Ureter (tissue), 1 donor: ENCODE results near the gene UBC. TPM values are rescaled to one million over a fixed set of nuclear protein-coding genes. Genes with fewer than 3 reads are reported as not detected.

Experiments used
- DNase-seq: peaks from one replicate; pipeline ENCODE4 v3.0.0-alpha.2; 2020; ENCODE audit warnings: low spot score
- total RNA-seq: library from RNA; stranded (reverse); gene quantifications from one replicate; pipeline ENCODE4 v1.2.4, GENCODE V29; 2023
- donor health status: DM: yes; HTN: yes; CAD: no.

Gene UBC
- 1,015 TPM for total RNA-seq

DNA sequence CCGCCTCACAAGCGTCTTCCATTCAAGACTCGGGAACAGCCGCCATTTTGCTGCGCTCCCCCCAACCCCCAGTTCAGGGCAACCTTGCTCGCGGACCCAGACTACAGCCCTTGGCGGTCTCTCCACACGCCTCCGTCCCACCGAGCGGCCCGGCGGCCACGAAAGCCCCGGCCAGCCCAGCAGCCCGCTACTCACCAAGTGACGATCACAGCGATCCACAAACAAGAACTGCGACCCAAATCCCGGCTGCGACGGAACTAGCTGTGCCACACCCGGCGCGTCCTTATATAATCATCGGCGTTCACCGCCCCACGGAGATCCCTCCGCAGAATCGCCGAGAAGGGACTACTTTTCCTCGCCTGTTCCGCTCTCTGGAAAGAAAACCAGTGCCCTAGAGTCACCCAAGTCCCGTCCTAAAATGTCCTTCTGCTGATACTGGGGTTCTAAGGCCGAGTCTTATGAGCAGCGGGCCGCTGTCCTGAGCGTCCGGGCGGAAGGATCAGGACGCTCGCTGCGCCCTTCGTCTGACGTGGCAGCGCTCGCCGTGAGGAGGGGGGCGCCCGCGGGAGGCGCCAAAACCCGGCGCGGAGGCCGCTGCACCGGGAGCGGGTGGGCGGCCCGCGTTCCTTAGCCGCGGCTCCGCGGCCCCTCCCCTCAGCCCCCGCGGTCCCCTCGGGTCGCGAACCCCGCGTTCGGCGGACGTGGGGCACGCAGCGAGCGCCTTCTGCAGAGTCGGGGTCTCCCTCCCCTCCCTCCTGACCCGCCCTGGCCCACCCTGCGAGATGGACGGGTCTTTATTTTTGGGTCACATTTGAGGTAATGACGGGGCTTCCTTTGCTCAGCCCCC lies at the start of gene UBC:
TSS of gene UBC (minus strand) at position 259 of the 847 bp plus-strand sequence. CDS start 879 bp downstream, outside the sequence.
- peak; percentile 96 for DNase-seq

DNA sequence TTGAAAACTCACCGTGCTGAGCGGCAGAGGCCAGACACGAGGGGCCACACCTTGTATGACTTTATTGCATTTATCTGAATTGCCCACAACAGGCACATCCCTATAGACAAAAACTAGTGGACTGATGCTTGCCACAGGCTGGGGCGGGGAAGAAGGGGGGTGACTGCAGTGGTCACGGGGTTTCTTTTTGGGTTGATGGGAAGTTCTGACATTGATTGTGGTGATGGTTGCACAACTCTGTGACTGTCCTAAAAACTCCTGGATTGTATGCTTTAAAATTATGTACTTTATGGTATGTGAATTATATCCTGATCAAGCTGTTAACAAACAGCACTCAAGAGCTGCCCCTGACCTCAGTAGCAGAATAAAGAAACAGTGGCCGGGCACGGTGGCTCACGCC lies 48.8 kb upstream of the UBC start:
- no peak for DNase-seq

DNA sequence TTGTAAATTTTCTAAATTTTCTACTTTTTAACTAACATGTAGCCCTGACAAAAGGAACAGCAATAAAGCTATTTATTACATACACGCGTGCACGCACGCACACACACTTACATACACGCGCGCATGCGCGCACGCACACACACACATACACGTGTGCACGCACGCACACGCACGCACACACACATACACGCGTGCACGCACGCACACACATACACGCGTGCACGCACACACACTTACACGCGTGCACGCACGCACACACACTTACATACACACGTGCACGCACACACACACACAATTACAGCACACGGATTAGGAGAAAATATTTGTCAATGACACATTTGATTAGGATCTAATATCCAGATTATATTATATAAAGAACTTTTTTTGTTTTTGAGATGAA lies 46.6 kb upstream of the UBC start:
- no peak for DNase-seq

DNA sequence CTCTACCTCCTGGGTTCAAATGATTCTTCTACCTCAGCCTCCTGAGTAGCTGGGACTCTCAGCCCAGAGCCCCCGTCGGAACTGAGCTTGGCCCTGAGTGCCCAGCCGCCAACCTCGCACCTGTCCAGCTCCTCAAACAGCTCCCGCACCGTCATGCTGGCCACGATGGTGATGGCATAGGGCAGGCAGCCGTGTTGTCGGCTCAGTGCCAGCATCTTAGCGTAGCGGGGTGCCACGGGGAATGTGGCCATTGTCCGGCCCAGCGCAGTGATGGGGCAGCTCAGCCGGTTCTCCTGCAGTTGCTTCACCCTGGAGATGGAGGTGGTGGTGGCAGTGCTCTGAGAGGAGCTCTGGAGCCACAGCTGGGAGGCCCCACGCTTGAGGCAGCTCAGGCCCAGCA lies 42.1 kb upstream of the UBC start:
- DNase-seq, result no peak

DNA sequence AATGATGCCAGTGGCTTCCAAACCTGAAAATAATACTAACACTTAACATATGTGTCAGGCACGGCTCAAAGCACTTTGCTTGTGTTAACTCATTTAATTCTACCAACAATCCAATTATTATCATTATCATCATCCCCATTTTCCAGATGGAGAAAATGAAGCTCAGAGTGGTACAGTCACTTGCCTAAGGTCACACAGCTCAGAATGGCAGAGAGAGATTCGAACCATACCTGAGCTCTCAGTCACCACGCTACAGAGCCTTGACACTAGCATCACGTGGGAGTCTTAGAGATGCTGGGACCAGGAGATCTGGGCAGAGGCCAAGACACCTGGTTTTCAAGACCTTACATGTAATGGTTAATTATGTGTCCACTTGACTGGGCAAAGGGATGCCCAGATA lies 40.3 kb upstream of the UBC start:
- no peak for DNase-seq

DNA sequence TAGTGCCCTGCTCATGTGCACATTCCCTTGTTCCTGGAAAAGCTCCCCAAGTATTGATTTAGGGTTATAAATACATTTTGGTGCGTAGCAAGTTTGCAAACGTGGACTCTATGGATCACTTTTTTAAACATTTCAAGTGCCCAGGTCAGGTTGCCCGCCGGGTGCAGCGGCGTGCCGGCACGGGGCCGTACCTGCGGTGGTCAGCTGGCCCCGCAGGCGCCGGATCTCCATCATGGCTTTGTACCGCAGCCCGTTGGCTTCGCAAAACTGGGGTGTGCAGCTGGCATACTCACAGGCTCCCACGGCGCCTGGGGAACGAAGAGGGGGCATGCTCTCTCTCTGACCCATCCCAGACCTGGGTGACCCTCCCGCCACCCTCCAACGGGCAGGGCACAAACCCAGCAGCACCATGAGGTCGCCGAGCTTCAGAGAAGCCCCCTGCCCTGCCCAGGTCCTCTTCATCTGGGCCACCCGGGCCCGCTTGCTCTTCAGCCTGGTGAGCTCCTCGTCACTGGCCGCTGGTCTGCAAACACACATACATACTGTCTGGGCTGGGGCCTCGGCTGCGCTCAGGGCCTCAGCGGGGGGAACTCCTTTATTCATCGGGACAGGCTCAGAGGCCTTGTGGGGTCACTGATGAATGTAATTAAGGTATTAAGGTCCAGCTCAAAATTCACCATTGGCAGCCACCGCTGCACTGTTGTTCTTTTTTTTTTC lies 39.4 kb upstream of the UBC start:
- no peak for DNase-seq

DNA sequence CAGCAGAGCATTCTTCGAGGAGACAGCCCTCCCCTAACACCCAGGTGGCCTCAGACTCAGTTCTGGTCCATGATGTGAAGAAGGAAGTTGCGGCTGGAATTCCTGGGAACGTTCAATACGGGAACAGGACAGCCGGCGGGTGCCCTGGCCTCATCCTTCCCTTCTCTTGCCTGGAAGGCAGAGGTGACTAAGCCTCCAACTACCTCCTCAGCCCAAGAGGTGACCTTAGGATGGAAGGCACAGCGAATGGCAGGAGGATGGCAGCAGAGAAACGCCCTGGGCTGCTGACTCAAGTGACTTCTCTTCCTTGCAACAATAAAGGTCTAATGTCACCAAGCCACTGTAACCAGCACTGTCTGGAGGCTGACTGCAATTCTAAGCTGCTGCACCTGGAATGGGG lies 38.4 kb upstream of the UBC start:
- DNase-seq, result no peak

DNA sequence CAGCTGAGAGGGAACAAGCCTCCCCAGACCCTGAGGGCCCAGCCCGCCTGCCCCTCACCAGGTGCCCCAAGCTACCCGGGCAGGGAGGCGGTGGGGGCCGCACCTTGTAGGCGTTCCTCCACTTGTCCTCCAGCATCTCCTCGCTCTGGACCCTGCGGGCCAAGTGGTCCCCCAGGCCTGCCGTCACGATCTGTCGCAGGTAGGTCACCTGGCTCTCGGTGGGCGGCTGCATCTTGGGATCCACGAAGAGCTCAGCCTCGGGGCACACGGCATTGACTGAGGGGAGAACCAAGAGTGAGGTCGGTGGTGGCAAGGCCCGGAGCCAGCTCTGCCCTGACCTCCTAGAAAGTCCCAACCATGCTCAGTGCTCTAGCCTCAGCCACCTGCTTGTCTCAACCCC lies 37.8 kb upstream of the UBC start:
- no peak for DNase-seq

DNA sequence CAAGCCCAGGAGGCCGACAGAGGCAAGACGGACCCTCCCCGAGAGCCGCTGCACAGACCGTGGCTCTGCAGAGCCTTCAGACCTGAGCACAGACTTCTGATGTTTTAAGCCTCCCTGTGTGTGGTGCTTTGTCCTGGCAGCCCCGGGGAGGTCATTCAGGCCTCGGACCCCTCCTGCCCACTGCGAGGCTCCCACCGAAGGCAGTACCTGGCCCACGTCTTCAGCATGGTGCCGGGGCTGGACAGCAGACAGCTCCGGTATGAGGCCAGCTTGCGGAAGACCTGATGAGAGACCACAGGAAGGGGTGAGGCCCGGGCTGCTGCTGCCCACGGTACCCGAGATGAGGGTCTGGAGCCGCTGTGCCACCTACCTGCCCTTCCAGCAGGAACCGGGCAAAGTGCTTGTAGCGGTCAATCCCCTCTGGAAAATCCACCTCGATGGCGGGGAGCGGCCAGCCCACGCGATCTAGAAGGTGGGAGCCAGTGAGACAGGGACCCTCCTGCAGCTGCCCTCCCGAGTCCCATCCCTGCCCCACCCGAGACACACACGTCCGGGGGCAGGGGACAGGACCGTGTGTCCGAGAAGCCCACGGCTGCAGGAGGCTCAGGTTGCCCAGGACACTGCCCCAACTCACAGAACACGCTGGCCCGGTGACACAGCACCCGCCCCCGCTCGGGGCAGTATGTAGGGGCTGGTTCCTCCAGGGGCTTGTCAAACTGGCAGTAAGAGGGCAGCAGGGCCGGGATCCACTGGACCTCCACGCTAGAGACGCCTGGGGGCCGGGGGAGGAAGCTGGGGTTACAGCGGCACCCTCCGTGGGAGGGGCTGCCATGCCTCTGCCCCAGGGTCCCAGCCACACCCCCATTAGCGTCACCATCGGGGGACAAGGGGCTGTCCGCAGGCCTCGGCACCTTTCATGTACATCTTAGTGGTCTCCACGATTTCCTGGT lies 35.6 kb upstream of the UBC start:
- no peak for DNase-seq

DNA sequence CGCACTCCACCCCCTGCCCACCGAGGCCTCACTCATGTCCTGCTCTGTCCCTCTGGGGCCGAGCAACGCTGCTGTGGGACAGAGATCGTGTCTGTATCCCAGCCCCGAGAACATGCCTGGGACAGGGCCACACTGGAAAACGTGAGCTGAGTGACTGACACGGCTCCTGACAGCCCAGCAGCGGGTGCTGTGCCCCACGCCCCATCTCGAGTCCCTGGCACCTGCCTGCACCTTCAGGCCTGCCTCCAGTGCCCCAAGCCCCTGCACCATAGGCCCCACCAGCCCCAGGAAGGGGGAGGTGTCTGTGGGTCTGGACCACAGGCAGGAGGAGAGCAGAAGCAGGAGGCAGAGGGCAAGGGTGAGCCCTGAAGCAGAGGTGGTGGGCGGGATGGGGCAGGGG lies 34.6 kb upstream of the UBC start:
- DNase-seq, result no peak

DNA sequence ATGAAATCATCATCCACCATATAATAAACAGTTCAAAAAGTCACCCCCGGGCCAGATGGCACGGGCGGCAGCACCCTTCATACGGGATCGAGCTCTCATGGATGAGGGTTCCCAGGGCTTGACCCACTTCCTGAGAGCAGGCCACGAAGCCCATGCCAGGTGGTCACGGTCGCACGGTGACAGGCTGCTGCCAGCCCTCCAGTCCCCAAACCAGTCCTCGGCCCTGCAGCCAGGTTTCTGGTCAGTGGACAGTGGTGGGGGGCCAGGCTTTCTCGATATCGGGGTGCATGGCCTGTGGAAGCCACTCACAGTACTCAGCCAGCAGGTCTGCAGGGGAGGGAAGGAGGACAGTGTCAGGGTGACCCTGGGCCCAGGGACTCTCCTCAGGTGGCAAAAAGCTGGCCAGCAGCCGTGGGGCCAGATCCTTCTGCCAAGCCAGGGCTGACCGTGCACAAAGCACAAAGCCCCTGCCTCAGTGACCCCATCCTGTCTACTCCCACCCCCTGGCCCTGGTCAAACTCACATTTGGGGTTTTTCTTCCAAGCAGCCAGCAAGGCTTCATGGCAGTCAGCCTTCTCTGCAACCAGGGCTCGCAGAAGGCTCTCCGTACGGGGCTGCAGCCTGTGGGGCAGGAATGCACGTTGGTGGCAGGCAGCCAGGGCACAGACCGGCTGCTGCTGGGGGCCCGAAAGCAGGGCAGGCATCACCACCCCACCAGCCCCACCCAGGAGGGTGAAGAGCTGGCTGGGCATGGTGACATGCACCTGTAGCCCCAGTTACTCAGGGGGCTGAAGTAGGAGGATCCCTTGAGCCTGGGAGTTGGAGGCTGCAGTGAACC lies 33.3 kb upstream of the UBC start:
- DNase-seq, result no peak

DNA sequence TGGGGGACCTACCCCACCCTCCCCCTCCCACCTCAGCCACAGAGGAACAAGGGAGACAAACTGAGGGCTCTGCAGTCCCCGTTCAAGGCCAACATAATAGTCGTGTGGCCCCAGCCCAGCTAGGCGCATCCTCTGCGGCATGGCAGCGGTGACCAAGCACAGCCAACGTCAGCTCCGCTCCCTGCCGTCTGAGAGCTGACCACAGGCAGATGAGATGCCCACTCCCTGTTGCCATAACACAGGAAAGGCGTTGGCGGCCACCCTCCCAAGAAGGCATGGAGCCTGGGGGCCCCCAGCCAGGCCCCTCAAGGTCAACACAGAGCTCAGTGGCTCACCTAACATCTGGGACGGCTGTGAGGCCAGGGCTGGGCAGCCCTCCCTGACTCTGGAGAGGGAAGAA lies 32.6 kb upstream of the UBC start:
- DNase-seq, result no peak

DNA sequence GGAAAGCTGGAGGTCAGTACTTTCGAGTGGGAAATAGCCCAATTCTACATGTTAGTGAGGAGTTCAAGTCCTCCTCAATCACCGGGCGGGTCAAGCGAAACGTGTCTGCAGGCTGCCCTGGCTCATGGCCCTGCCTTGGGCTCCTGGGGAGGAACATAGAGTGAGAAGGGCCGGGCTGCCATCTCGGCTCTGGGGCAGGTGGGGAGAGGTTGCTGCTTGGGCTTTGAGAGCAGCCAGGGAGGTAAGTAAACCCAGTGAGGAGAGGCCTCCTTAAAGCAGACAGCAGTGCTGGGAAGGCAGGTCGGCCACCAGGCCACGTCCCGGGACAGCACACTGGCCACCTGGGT lies 32.0 kb upstream of the UBC start:
- DNase-seq, result no peak

DNA sequence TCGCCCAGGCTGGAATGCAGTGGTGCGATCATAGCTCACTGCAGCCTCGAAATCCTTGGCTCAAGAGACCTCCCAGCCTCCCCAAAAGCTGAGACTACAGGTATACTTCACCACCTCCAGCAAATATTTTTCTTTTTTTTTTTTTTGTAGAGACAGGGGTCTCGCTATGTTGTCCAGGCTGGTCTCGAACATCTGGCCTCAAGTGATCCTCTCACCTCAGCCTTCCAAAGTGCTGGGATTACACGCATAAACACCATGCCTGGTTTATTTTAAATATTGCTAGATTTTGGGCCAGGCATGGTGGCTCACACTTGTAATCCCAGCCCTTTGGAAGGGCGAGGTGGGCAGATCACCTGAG lies 26.7 kb upstream of the UBC start:
- no peak for DNase-seq

DNA sequence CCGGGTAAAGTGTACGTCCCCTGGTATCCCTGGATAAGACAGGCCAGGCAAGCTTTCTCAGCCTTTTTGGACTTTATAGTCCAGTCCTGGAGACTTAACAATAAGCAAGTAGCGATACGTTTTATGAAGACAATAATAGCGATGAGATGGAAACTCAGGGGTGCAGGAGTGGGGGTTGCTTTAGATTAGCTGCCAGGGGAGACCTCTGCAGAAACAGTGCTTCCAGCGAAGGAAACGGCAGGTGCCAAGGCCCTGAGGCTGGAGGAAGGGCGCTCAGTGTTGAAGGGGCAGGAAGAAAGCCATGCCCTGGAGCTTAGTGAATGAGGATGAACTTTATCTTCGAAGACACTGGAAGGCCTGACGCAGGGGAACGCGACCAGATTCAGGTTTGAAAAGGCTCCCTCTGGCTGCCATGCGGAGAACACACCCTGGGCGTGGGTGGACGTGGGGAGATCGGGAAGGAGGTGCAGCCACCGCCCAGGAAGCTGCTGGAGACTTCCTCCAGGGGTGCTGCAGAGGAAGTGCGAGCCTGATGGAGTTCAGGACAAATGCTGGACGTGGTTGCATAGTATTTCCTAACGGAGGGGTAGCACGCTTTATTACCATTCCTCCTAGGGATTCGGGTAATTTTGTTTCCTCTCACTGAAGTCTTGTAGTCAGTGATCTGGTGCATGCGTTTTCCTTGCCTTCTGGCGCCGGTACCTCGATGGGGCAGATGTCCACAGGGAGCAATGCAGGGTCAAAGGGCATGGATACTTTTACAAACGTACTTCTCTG lies 26.1 kb upstream of the UBC start:
- peak; percentile 93 for DNase-seq

DNA sequence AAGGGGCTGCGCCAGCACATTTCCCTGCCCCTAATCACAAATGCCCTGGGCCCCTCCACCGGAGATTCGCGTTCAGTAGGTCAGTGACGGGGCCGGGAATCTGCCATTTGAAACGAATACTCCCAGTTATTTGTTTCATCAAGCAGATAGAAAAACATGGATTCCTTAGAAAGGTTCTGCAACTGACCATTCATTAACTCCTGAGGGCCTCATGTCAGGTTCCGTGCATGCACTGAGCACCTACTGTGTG lies 25.6 kb upstream of the UBC start:
- DNase-seq, result no peak

DNA sequence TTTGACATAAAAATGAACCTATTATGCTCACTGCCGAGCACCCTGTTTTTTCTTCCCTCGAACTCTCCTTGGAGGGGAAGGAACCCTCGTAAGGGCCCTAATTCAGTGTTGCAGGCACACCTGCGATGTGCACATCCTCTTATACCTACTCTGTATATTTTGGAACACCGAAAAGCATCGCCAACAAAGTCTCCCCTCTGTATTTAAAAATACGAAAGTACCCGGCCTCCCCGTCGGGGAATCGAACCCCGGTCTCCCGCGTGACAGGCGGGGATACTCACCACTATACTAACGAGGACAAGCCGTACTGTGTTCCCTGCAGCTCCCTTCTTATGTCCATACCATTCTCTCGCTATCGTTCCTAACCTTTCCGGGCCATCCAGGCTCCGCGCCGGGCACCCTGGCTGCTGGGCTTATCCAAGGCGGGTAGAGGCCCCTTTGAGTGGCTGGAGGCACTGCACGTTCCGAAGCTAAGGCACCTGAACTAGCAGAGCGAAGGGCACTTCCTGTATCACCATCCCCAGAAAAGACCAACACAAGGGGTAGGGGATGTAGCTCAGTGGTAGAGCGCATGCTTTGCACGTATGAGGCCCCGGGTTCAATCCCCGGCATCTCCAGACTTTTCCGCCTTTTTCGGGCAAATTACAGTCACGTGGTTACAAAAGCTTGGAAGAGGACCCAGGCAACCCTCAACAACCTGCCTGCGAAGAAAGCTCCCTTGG lies 25.1 kb upstream of the UBC start:
- DNase-seq, result peak; percentile 91

DNA sequence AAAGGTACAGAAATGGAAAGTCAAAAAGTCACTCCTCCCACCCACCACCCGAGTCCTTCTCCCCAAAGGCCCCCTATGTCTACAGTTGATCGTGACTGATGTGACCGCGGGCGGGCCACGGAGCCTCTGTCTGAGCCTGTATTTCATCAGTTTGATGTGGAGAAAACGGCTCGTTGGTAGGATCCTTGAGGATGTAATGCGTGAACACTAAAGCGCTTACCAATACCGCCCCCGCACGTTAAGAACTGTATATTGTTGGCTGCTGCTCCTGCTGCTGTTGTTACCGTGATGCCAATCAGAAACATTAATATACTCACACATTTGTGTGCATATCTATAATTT lies 24.6 kb upstream of the UBC start:
- peak; percentile 77 for DNase-seq

DNA sequence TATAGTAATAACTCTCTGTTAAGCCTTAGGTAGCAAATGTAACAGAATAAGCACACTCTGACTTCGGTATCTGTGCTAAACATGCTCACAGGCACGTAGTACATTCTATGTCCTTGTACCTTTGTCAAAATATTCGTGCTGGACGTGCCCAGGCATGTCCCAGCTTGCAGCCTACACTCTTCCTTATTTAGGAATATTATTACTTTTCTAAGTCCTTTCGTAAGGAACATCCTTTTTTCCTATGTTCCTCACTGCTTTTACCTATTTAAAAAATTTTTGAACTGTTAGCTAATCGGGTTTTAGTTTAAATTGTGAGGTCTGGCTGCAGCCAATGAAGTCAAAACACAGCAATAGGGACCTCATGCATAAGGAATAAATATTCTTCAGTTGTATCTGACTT lies 24.1 kb upstream of the UBC start:
- peak; percentile 79 for DNase-seq

DNA sequence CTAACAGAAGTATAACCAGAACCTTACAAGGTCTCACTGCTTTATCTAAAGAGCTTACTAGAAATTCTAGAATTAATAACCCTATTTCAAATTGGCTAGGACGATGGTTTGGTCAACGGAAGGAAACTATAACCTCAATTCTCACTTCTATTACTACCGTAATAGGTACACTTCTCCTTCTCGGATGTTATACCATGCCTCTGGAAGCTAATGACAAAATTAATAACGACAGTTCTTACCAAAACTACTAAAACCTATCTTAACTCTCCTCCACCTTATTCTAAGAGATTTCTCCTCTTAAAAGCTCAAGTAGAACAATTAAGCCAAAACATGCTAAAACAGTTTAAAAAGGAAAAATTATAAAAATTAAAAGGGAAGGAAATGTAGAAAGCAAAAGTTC lies 23.7 kb upstream of the UBC start:
- no peak for DNase-seq
